NCI-H82 treated with DMSO at 0.1 percent for 48 hours (cell line): ENCODE data around the gene ESRRG.

Experiments
- DNase-seq: peaks from one replicate; lab custom pipeline; 2025; ENCODE audit not compliant: unreplicated experiment; lab: John Stamatoyannopoulos, UW

The ESRRG gene

DNA sequence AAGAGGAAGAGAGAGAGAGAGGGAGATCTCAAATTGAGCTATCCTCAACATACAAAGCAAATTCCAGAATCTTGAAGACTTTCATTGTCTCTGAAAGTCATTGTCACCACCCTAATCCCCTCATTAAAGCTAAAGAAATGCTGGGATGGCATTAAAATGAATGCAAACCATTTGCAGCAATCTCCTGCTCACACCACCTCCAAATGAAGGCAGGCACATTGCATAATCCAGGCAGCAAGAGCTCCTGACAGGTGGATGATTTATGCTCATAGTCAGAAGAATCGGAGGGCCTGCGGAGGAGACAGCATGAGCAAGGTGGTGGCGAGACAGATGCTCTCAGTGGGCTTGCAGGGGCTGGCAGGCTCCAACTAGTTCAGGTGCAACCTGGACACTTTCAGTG is 90.2 kb downstream of the ESRRG start:
- peak; percentile 65 for DNase-seq

GRCh38 chr1:216630532-216630931 is 92.7 kb downstream of the ESRRG start:
- DNase-seq = no peak

DNA sequence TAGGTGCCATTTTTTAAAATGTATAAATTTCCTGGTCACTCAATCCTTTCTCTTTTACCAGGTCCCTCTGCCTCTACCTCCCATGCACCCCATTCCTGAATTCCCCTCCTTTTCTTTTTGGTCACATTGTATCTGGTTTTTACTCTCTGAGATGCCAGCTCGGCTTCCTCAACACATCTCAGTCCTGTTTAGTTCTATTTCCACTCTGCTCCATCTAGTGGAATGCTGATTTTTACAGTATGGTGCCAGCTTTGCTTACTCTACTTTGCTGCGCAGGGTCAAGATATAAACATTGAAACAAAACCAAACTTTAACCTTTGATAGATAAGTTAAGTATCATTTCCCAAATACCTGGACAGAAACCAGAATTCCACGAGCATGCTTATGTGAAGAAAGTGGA is 96.0 kb downstream of the ESRRG start:
- no peak for DNase-seq

DNA sequence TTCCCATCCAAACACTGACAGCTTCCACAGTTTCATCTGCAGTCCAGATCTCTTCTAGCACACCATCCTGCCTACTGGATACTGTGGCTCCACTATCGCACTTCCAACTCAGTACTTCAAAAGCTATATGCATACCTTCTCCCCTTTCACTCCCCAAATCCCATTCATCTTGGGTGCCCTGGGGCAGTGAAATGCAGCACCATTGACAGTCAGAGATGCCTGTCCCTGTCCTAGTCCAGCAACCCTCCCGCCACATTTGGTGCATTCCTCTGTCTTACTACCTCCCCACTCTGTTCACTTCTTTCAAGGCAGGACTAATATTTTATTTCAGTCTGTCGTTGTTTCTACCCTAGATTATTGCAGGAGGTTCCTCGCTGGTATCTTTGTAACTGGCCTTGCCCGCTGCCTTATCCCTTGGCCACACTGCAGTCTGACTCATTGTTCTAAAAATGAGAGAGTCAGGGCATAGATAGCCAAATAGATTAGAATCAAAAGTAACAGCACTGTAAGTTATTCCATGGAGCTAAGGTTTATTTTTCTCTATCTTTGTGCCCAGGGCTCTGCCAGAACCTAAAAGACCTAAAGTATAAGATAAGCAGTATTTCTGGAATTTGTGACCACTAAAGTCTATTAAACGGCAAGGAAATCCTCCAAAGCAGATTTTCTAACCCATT is 96.7 kb downstream of the ESRRG start:
- no peak for DNase-seq

DNA sequence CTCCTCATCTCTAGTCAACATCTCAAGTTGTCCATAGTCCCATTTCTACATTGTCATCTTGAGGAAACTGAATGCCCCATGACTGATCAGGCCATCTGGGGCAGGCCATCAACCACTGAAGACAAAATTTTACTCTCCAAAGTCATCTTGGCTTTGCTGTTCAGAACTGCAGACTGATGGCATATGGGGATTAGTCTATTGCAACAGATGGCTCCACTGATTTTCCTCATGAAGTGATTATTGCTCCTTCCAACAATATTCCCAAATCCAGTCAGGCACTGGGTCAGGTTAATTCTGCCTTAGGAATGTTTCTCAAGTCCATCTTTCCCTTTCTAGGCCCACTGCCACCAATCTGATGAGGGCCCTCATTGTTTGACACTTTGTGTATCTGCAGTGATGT is 101.7 kb downstream of the ESRRG start:
- DNase-seq = peak; percentile 94

GRCh38 chr1:216617081-216617875 is 106.0 kb downstream of the ESRRG start:
- no peak for DNase-seq

- DNase-seq = no peak
These were observed 106.8 kb downstream of the ESRRG start for GRCh38 chr1:216616425-216616824.

- no peak for DNase-seq
These were observed 109.0 kb downstream of the ESRRG start for GRCh38 chr1:216614011-216614934.

GRCh38 chr1:216612291-216612690 is 110.9 kb downstream of the ESRRG start:
- peak; percentile 54 for DNase-seq

DNA sequence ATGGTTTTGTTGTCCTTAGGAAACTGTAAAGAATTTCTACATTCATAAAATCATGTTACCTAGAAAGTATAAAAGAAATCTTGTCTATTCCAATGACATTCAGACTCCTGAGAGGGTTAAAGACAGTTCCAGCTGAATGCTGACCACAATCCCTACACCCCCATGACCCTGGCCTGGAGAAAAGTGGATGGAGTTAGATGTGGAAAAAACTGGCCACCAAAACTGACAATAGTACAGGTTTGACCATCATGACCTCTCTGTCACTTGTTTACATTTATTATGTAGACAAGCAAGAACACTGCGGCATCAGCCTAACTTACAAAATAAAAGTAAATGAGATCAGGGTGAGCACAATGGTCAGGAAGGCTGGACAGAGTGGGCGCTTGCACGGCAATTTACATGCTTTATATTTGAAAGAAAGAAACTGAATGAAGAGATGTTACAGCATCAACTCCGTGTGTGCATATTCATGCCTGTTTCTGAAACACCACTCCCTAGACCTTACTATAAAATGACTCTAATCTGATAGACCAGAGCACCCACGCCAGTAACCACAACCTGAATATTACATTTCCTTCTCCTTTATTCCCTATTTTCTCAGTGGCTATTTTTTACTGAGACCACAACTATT is 116.0 kb downstream of the ESRRG start:
- DNase-seq = no peak

GRCh38 chr1:216606047-216606637 is 117.1 kb downstream of the ESRRG start:
- no peak for DNase-seq

GRCh38 chr1:216604771-216605170 is 118.5 kb downstream of the ESRRG start:
- peak; percentile 95 for DNase-seq

- no peak for DNase-seq
These were observed 122.3 kb downstream of the ESRRG start for GRCh38 chr1:216600730-216601609.

GRCh38 chr1:216599851-216600250 is 123.4 kb downstream of the ESRRG start:
- peak; percentile 29 for DNase-seq

GRCh38 chr1:216598448-216598847 is 124.8 kb downstream of the ESRRG start:
- DNase-seq = no peak

GRCh38 chr1:216596281-216596862 is 126.9 kb downstream of the ESRRG start:
- DNase-seq = no peak

DNA sequence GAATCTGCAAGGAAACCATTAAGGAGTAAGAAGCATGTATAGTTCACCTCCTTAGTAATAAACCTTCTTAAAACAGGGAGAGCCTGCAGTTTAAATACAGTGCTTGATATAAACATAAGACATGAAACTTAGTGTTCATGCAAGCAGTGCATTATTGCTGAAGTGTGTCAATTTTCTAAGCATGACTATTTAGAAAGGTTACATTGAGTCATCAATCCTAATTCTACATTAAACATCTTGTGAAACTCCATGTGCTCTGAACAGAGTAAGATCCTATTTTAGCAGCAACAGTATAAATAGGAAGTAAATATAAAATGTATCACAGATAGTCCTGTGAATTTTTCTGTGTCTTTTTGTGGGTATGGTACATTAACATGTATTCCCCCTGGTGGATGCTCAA is 135.5 kb downstream of the ESRRG start:
- no peak for DNase-seq

GRCh38 chr1:216582151-216582550 is 141.1 kb downstream of the ESRRG start:
- no peak for DNase-seq

DNA sequence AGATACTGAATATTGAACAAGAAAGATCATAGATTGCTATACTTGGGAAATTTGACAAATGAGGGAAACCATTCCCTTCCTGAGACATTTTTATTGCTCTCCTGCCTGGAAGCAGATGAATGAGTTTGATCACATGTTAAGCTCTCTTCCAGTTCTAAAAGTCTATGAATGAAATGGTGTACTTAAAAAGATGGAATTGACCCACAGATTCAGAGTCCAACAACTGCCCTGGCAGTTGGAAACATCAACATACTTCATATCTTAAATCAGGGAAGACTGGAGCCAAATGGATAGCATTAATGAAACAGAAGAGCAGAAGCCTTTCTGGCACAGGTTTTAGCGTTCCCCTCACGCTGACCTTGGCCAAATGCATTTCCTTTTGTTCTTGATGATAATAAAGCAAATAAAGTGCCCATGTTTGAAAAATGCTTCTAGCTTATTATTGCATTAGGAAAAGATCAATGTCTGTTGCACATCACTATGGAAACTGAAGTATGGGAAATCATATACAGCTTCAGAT is 142.6 kb downstream of the ESRRG start:
- no peak for DNase-seq
